Measurements from ENCODE around the gene RBSN. TPM values are rescaled to one million over a fixed set of nuclear protein-coding genes. Genes with fewer than 3 reads are reported as not detected.

The RBSN gene
- total RNA-seq, 1 experiment from 2014 or later, result 18.4 TPM

DNA sequence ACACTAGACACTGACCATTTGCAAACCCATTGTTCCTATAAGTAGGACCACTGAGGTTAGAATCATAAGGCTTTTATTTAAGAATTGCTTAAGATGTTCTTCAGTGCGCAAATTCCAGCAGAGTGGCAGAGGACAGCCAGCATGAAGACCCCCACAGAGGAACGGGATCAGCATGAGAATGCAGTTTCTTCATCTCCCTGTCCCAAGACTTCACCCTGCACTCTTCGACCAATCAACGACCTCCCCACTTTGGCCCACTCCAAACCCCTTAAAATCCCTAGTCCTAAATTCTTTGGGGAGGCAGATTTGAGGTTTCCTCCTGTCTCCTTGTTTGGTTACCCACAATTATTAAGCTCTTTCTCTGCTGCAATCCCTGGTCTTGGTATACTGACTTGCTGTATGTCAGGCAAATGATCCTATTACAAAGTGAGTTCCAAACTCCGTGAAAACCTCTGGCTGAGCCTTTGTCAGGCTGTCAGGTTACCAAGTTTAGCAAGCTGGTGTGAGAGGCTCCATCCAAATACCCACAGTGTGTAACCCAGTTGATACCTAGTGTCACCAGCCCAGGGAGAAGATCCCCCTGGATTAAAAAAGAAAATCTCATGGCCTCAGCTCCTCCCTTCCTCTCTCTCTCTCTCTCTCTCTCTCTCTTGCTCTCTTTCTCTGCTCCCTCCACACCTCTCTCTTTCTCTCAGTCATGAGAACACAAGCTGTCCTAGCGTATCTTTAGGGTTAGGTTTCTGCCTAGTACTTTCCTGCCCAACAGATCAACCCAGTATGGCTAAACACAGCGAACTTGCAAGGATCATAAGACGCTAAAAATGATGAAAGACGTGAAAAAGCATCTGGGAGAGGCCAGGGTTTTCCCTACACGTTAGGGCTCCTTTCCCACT, 15.8 kb upstream of the RBSN start:
- POLR2A ChIA-PET, result no interaction called here
- CTCF ChIA-PET, result interaction anchor here (1.1 to 1.3 kb wide), 2 partner anchors 9 to 292 kb away, joined by 3 read pairs; no protein-coding TSS in a partner anchor

DNA sequence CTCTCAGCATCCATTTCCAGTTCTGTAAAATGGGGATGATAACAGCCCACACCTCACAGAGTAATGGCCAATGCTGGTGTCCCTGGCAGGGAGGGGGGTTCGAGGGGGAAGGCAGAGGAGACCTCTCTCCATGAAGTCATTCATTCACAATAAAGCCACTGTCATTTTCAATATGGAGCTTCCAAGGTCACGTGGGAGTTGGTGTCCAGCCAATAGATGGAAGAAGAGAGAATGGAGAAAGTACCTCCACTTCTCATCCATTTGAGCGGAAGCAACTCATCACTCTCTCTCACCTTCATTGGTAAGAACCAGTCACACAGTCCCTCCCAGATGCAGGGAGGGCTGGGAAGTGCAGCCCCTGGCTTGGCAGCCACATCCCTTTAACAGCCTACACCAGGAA, 14.9 kb upstream of the RBSN start:
- Histone ChIP-seq H3K27ac (ENCODE audit: low read depth, low read length) (no peak overlapping the region), H3K4me1 (ENCODE audit: control insufficient read depth in 1 of 2, insufficient read depth in 2 of 2, low read length in 2 of 2) (peaks cover 0 to 5% of the 10 kb centered on the region in 2 experiments; a peak in 1 of 4 replicates), H4K20me1 (ENCODE audit: insufficient read depth) (no peaks in the 10 kb centered on the region), H3K9me2 (ENCODE audit: insufficient read depth) (no peaks in the 10 kb centered on the region), H2AFZ (ENCODE audit: low read depth, low read length, poor library complexity, severe bottlenecking) (no peak overlapping the region), H3K4me2 (ENCODE audit: low read length) (no peak overlapping the region), H3K4me3 (replicated peaks in 1 of 2; ENCODE audit: low read depth in 1 of 2, low read length in 2 of 2) (no peak overlapping the region), H3K79me2 (ENCODE audit: insufficient read depth, low read length) (no peaks in the 10 kb centered on the region), H3K36me3 (ENCODE audit: control insufficient read depth in 1 of 2, insufficient read depth in 2 of 2, low read length in 2 of 2) (no peaks in the 10 kb centered on the region), H3K9ac (ENCODE audit: low read length) (no peak overlapping the region), H3K9me3 (ENCODE audit: control insufficient read depth in 1 of 2, insufficient read depth in 1 of 2, low read depth in 1 of 2, low read length in 2 of 2) (no peaks in the 10 kb centered on the region), H3K27me3 (ENCODE audit: insufficient read depth, low read length) (no peaks in the 10 kb centered on the region)
- intact Hi-C loops (cut with micrococcal nuclease), result no loop called here
- no peak for DNase-seq (ENCODE audit: low read depth, low spot score)
- CTCF ChIA-PET, result interaction anchor here (1.1 to 1.3 kb wide), 2 partner anchors 8 to 293 kb away, joined by 3 read pairs; no protein-coding TSS in a partner anchor
- POLR2A ChIA-PET, result no interaction called here
- BruUV-seq (replicated peaks), result no TSS peak
- RAD21 ChIA-PET (ENCODE audit: low non-redundant PET in 1 of 2, low total read pairs in 2 of 2, uncharacterized antibody in 2 of 2, unreplicated experiment in 2 of 2), result no interaction called here
- no peak for ATAC-seq
- no peak for TF ChIP-seq EGR1 (IDR thresholded peaks at IDR 0.05; ENCODE audit: low read depth)
- TF ChIP-seq SRF (IDR thresholded peaks at IDR 0.05; ENCODE audit: low read depth), result no peak
- TF ChIP-seq, protein P1, sequence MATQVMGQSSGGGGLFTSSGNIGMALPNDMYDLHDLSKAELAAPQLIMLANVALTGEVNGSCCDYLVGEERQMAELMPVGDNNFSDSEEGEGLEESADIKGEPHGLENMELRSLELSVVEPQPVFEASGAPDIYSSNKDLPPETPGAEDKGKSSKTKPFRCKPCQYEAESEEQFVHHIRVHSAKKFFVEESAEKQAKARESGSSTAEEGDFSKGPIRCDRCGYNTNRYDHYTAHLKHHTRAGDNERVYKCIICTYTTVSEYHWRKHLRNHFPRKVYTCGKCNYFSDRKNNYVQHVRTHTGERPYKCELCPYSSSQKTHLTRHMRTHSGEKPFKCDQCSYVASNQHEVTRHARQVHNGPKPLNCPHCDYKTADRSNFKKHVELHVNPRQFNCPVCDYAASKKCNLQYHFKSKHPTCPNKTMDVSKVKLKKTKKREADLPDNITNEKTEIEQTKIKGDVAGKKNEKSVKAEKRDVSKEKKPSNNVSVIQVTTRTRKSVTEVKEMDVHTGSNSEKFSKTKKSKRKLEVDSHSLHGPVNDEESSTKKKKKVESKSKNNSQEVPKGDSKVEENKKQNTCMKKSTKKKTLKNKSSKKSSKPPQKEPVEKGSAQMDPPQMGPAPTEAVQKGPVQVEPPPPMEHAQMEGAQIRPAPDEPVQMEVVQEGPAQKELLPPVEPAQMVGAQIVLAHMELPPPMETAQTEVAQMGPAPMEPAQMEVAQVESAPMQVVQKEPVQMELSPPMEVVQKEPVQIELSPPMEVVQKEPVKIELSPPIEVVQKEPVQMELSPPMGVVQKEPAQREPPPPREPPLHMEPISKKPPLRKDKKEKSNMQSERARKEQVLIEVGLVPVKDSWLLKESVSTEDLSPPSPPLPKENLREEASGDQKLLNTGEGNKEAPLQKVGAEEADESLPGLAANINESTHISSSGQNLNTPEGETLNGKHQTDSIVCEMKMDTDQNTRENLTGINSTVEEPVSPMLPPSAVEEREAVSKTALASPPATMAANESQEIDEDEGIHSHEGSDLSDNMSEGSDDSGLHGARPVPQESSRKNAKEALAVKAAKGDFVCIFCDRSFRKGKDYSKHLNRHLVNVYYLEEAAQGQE (IDR thresholded peaks at IDR 0.05; ENCODE audit: low read depth), result no peak
- no peak for TF ChIP-seq RAD21 (IDR thresholded peaks at IDR 0.05; ENCODE audit: low read depth)
- TF ChIP-seq SP1 (IDR thresholded peaks at IDR 0.05; ENCODE audit: low read depth), result no peak
- TF ChIP-seq, protein P2, sequence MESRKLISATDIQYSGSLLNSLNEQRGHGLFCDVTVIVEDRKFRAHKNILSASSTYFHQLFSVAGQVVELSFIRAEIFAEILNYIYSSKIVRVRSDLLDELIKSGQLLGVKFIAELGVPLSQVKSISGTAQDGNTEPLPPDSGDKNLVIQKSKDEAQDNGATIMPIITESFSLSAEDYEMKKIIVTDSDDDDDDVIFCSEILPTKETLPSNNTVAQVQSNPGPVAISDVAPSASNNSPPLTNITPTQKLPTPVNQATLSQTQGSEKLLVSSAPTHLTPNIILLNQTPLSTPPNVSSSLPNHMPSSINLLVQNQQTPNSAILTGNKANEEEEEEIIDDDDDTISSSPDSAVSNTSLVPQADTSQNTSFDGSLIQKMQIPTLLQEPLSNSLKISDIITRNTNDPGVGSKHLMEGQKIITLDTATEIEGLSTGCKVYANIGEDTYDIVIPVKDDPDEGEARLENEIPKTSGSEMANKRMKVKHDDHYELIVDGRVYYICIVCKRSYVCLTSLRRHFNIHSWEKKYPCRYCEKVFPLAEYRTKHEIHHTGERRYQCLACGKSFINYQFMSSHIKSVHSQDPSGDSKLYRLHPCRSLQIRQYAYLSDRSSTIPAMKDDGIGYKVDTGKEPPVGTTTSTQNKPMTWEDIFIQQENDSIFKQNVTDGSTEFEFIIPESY (IDR thresholded peaks at IDR 0.05; ENCODE audit: extremely low read depth, insufficient replicate concordance, low read length), result no peak
- TF ChIP-seq ELF1 (IDR thresholded peaks at IDR 0.05; ENCODE audit: borderline replicate concordance, low read depth), result no peak

More for the DNA sequence above, 15.8 kb upstream of the RBSN start:
- Histone ChIP-seq H4K20me1 (ENCODE audit: insufficient read depth) (no peaks in the 10 kb centered on the region), H3K4me2 (ENCODE audit: low read length) (no peak overlapping the region), H3K9me3 (ENCODE audit: control insufficient read depth in 1 of 2, insufficient read depth in 1 of 2, low read depth in 1 of 2, low read length in 2 of 2) (no peaks in the 10 kb centered on the region), H3K4me1 (ENCODE audit: control insufficient read depth in 1 of 2, insufficient read depth in 2 of 2, low read length in 2 of 2) (peaks cover 0 to 5% of the 10 kb centered on the region in 2 experiments; a peak in 1 of 4 replicates), H3K27me3 (ENCODE audit: insufficient read depth, low read length) (no peaks in the 10 kb centered on the region), H3K27ac (ENCODE audit: low read depth, low read length) (no peak overlapping the region), H3K9me2 (ENCODE audit: insufficient read depth) (no peaks in the 10 kb centered on the region), H2AFZ (ENCODE audit: low read depth, low read length, poor library complexity, severe bottlenecking) (no peak overlapping the region), H3K4me3 (replicated peaks in 1 of 2; ENCODE audit: low read depth in 1 of 2, low read length in 2 of 2) (no peak overlapping the region), H3K36me3 (ENCODE audit: control insufficient read depth in 1 of 2, insufficient read depth in 2 of 2, low read length in 2 of 2) (no peaks in the 10 kb centered on the region), H3K9ac (ENCODE audit: low read length) (no peak overlapping the region), H3K79me2 (ENCODE audit: insufficient read depth, low read length) (no peaks in the 10 kb centered on the region)
- intact Hi-C loops (cut with micrococcal nuclease), result no loop called here
- RAD21 ChIA-PET (ENCODE audit: low non-redundant PET in 1 of 2, low total read pairs in 2 of 2, uncharacterized antibody in 2 of 2, unreplicated experiment in 2 of 2), result no interaction called here
- ATAC-seq, result no peak
- no TSS peak for BruUV-seq (replicated peaks)
- no peak for DNase-seq (ENCODE audit: low read depth, low spot score)
- no peak for TF ChIP-seq EGR1 (IDR thresholded peaks at IDR 0.05; ENCODE audit: low read depth)
- TF ChIP-seq, protein P3, sequence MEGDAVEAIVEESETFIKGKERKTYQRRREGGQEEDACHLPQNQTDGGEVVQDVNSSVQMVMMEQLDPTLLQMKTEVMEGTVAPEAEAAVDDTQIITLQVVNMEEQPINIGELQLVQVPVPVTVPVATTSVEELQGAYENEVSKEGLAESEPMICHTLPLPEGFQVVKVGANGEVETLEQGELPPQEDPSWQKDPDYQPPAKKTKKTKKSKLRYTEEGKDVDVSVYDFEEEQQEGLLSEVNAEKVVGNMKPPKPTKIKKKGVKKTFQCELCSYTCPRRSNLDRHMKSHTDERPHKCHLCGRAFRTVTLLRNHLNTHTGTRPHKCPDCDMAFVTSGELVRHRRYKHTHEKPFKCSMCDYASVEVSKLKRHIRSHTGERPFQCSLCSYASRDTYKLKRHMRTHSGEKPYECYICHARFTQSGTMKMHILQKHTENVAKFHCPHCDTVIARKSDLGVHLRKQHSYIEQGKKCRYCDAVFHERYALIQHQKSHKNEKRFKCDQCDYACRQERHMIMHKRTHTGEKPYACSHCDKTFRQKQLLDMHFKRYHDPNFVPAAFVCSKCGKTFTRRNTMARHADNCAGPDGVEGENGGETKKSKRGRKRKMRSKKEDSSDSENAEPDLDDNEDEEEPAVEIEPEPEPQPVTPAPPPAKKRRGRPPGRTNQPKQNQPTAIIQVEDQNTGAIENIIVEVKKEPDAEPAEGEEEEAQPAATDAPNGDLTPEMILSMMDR (IDR thresholded peaks at IDR 0.05 in 2 of 3, conservative IDR thresholded peaks at IDR 0.05 in 1 of 3; ENCODE audit: borderline replicate concordance in 1 of 3, insufficient read depth in 1 of 3, low read depth in 2 of 3, low read length in 2 of 3), result no peak

All from HCT116 (cell line).